Esophagus muscularis mucosa (tissue), 4 donors: ENCODE data around the gene FYCO1.

Experiments
- EP300 ChIP-seq: sonication (generic); formaldehyde crosslinking; IDR thresholded peaks from one replicate; pipeline ENCODE4 v1.6.1; 2017; ENCODE audit warnings: antibody characterized with exemption
- POLR2A ChIP-seq: fragments of 450-650 bp; IDR thresholded peaks from one replicate; pipeline ENCODE4 v1.6.1; 2017; ENCODE audit warnings: antibody characterized with exemption, moderate library complexity, mild to moderate bottlenecking, low read depth
- TF ChIP-seq, protein P1 (sequence below), 3 experiments: fragments of 200-600 bp in 2 of 3; fragments of 450-650 bp in 1 of 3; sonication (generic) in 2 of 3; IDR thresholded peaks; one replicate each; pipeline ENCODE4 v1.5.1; 2017 to 2019; ENCODE audit warnings: antibody characterized with exemption in 3 of 3, mild to moderate bottlenecking in 2 of 3, moderate library complexity in 1 of 3

DNA sequence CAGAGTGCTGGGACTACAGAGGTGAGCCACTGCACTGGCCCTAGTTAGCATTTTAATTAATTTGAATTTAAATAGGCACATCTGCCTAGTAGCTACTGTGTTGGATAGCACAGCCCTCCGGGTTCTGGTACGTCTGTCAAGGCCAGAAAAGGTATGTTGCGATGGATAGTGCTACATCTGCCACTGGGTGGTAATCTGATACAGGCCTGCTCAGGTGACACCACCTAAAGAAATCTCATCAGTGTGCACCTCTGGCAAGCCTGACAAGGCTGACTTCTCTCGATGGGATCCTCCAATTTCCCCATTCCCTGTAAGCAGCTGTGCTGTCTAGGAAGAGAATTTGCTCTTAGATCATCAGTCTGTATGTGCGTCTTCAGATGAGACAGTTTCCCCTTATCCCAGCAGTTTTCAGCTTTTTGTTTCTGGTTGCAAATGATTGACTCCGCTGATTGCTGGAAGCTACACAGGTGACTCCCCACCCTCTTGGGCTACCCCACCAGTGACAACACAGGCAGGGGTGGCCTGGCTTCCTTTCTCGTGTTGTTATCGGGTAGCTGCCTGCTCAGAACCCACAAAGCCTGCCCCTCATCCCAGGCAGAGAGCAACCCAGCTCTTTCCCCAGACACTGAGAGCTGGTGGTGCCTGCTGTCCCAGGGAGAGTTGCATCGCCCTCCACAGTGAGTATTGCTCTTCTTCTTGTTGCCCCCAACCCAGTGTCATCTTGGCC, 109.5 kb downstream of the FYCO1 start, which contains the start of gene CCR9:
- TF ChIP-seq POLR2A (no peak), EP300 (no peak)
- TF ChIP-seq, protein P1, sequence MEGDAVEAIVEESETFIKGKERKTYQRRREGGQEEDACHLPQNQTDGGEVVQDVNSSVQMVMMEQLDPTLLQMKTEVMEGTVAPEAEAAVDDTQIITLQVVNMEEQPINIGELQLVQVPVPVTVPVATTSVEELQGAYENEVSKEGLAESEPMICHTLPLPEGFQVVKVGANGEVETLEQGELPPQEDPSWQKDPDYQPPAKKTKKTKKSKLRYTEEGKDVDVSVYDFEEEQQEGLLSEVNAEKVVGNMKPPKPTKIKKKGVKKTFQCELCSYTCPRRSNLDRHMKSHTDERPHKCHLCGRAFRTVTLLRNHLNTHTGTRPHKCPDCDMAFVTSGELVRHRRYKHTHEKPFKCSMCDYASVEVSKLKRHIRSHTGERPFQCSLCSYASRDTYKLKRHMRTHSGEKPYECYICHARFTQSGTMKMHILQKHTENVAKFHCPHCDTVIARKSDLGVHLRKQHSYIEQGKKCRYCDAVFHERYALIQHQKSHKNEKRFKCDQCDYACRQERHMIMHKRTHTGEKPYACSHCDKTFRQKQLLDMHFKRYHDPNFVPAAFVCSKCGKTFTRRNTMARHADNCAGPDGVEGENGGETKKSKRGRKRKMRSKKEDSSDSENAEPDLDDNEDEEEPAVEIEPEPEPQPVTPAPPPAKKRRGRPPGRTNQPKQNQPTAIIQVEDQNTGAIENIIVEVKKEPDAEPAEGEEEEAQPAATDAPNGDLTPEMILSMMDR (IDR thresholded peaks at IDR 0.05): no peak
